Measurements from ENCODE around the gene EMC1.
"Not testable (repeated sequence)": the region's sequence is repeated elsewhere in the genome, so short reads cannot be mapped to it uniquely, and the experiment has no call there.

The EMC1 gene

GRCh38 chr1:19240673-19241538 is 10.4 kb downstream of the EMC1 start:
- no peak overlapping the region for H3K27ac Mint-ChIP-seq
- H3K36me3 Mint-ChIP-seq (ENCODE audit: low read depth), result peaks cover 40% of the 10 kb centered on the region
- DNase-seq (peak; percentile 73), ATAC-seq (peak; percentile 87)
- H3K27me3 Mint-ChIP-seq, result no peaks in the 10 kb centered on the region
- no peaks in the 10 kb centered on the region for H3K4me1 Mint-ChIP-seq
- no peak overlapping the region for H3K4me3 Mint-ChIP-seq
- H3K9me3 Mint-ChIP-seq, result no peaks in the 10 kb centered on the region

GRCh38 chr1:19239876-19240275 is 11.4 kb downstream of the EMC1 start:
- H3K4me1 Mint-ChIP-seq, result no peaks in the 10 kb centered on the region
- no peak for DNase-seq
- H3K27ac Mint-ChIP-seq, result no peak overlapping the region
- H3K4me3 Mint-ChIP-seq, result no peak overlapping the region
- ATAC-seq, result no peak
- H3K36me3 Mint-ChIP-seq (ENCODE audit: low read depth), result peaks cover 40% of the 10 kb centered on the region
- no peaks in the 10 kb centered on the region for H3K9me3 Mint-ChIP-seq
- H3K27me3 Mint-ChIP-seq, result no peaks in the 10 kb centered on the region

DNA sequence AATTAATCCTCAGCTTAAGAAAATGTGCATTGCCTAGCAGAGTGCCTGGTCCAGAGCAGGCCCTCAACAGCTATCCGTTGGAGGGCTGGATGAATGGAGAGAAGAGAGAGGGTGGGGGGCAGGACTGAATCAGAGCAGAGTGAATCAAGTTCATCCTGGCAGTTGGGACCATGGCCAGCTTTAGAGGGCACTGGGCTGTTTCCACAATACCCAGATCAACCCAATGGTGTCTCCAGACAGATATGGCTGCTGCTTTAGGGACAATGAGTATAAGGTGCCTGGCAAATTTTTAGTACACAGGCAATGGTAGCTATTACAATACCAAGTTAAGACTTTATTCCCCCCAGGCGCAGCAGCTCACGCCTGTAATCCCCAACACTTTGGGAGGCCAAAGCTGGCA is 17.1 kb downstream of the EMC1 start:
- Mint-ChIP-seq H3K27ac (no peak overlapping the region), H3K4me3 (no peak overlapping the region), H3K9me3 (no peaks in the 10 kb centered on the region), H3K27me3 (no peaks in the 10 kb centered on the region), H3K36me3 (ENCODE audit: low read depth) (peaks cover 44% of the 10 kb centered on the region), H3K4me1 (no peaks in the 10 kb centered on the region)
- DNase-seq (no peak), ATAC-seq (no peak)

- H3K27me3 Mint-ChIP-seq, result no peaks in the 10 kb centered on the region
- H3K36me3 Mint-ChIP-seq (ENCODE audit: low read depth), result peaks cover 50% of the 10 kb centered on the region
Measured at GRCh38 chr1:19232524-19232846, 18.8 kb downstream of the EMC1 start.

GRCh38 chr1:19231736-19232523 is 19.4 kb downstream of the EMC1 start:
- H3K4me1 Mint-ChIP-seq, H3K27me3 Mint-ChIP-seq, H3K9me3 Mint-ChIP-seq: not testable (repeated sequence)

More at GRCh38 chr1:19232524-19232846, 18.8 kb downstream of the EMC1 start:
- DNase-seq (no peak), ATAC-seq (no peak)
- no peak overlapping the region for H3K4me3 Mint-ChIP-seq
- no peak overlapping the region for H3K27ac Mint-ChIP-seq
- no peaks in the 10 kb centered on the region for H3K9me3 Mint-ChIP-seq
- no peaks in the 10 kb centered on the region for H3K4me1 Mint-ChIP-seq

GRCh38 chr1:19229828-19230325 is 21.4 kb downstream of the EMC1 start:
- no peak overlapping the region for H3K4me3 Mint-ChIP-seq
- H3K36me3 Mint-ChIP-seq (ENCODE audit: low read depth), result peaks cover 62% of the 10 kb centered on the region
- no peak for DNase-seq
- H3K9me3 Mint-ChIP-seq, result no peaks in the 10 kb centered on the region
- no peak overlapping the region for H3K27ac Mint-ChIP-seq
- H3K27me3 Mint-ChIP-seq, result no peaks in the 10 kb centered on the region
- H3K4me1 Mint-ChIP-seq, result no peaks in the 10 kb centered on the region
- ATAC-seq, result no peak

More at GRCh38 chr1:19231736-19232523, 19.4 kb downstream of the EMC1 start:
- H3K4me3 Mint-ChIP-seq, ATAC-seq, H3K27ac Mint-ChIP-seq, DNase-seq: not testable (repeated sequence)
- H3K36me3 Mint-ChIP-seq (ENCODE audit: low read depth), result peaks cover 52% of the 10 kb centered on the region

DNA sequence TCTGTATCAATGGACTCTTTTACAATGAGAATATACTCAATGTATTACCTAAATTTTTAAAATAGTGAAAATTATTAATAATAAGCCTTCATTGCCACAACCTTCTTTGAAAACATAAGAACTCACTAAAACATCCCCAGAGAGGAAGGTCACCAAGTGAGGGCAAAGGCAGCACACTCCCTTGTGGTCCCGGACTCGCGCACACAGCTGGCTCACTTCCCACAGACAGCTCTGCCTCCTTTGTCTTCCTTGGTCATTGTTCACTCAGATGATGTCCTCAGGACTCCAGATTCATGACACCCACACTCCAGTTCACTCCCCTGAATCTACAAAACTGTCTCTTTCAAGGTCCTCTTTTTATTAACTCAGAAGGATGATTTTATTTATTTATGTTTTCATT is 22.1 kb downstream of the EMC1 start:
- no peaks in the 10 kb centered on the region for H3K4me1 Mint-ChIP-seq
- H3K36me3 Mint-ChIP-seq (ENCODE audit: low read depth), result peaks cover 68% of the 10 kb centered on the region
- no peak overlapping the region for H3K4me3 Mint-ChIP-seq
- ATAC-seq (no peak), DNase-seq (no peak)
- no peaks in the 10 kb centered on the region for H3K27me3 Mint-ChIP-seq
- no peaks in the 10 kb centered on the region for H3K9me3 Mint-ChIP-seq
- no peak overlapping the region for H3K27ac Mint-ChIP-seq

DNA sequence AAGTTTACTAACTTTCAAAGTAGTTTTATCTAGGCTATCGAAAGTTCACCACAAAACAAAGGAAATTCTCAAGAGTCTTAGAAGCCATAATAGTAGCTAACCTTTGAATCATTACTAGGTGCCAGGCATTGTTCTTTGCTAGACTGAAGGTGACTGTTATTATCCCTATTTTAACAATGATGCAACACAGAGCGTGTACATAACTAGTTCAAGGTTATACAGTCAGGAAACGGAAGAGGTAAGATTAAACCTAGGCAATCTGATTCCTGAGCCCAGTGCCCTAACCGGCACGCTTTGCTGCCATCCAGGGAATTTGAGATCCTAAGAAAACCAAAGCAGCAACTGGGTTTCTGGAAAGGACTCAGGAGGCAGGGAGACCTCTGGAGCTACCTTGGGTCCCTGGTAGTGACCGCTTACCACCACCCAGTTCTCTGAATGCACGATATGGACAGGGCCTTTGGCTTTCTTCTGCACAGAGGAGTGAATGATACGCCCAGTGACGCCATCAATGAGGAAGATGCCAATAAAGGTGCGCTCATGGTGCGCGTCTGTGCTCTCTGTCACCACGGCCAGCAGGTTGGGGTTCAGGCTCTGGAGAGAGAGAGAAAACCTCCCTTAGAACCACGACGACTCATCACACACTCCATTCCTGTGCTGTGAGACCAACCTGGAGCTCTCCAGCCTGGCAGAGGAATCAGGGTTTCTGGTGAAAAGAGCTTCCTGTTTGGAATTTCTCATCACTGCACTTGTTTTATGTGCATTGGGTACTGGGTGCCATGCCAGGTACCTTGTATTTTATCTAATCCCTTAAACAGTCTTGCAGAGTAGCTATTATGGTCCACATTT is 28.1 kb downstream of the EMC1 start:
- no peak overlapping the region for H3K27ac Mint-ChIP-seq
- DNase-seq, result no peak
- H3K4me1 Mint-ChIP-seq, result peaks cover 9% of the 10 kb centered on the region
- H3K4me3 Mint-ChIP-seq, result no peak overlapping the region
- no peaks in the 10 kb centered on the region for H3K9me3 Mint-ChIP-seq
- no peak for ATAC-seq
- no peaks in the 10 kb centered on the region for H3K27me3 Mint-ChIP-seq
- peaks cover 65% of the 10 kb centered on the region for H3K36me3 Mint-ChIP-seq (ENCODE audit: low read depth)

GRCh38 chr1:19222573-19222972 is 28.8 kb downstream of the EMC1 start:
- Mint-ChIP-seq H3K36me3 (ENCODE audit: low read depth) (peaks cover 63% of the 10 kb centered on the region), H3K27ac (no peak overlapping the region)

DNA sequence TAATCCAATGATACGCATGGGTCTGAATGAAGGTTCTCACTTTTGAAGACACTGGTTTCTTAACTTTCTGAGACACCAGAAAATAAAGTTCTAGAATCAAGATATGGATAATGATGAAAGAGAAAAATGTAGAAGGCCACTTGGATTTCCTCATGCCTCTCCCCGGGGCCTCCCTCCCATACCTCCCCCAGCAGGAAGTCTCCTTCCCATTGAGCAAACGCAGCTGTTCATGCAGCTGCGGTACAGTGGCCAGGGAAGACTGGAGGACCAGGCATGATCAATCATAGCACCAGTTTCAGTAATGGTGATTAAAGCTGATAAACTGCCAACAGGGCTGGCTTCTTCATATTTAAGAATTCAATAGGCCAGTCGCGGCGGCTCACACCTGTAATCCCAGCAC is 30.3 kb downstream of the EMC1 start:
- Mint-ChIP-seq H3K4me1 (peaks cover 12% of the 10 kb centered on the region), H3K36me3 (ENCODE audit: low read depth) (peaks cover 62% of the 10 kb centered on the region)

More at GRCh38 chr1:19222573-19222972, 28.8 kb downstream of the EMC1 start:
- ATAC-seq, result no peak
- Mint-ChIP-seq H3K27me3 (no peaks in the 10 kb centered on the region), H3K4me1 (peaks cover 12% of the 10 kb centered on the region), H3K4me3 (no peak overlapping the region), H3K9me3 (no peaks in the 10 kb centered on the region)
- no peak for DNase-seq

GRCh38 chr1:19220080-19220846 is 31.1 kb downstream of the EMC1 start:
- DNase-seq (no peak), ATAC-seq (no peak)
- H3K4me3 Mint-ChIP-seq, result no peak overlapping the region
- H3K27ac Mint-ChIP-seq, result peak overlapping the region; percentile 69
- no peaks in the 10 kb centered on the region for H3K27me3 Mint-ChIP-seq
- peaks cover 14% of the 10 kb centered on the region for H3K4me1 Mint-ChIP-seq
- H3K36me3 Mint-ChIP-seq (ENCODE audit: low read depth), result peaks cover 56% of the 10 kb centered on the region
- H3K9me3 Mint-ChIP-seq, result no peaks in the 10 kb centered on the region

More for the DNA sequence above, 30.3 kb downstream of the EMC1 start:
- no peak overlapping the region for H3K4me3 Mint-ChIP-seq
- H3K27me3 Mint-ChIP-seq, result no peaks in the 10 kb centered on the region
- ATAC-seq (no peak), DNase-seq (no peak)
- H3K9me3 Mint-ChIP-seq, result no peaks in the 10 kb centered on the region
- no peak overlapping the region for H3K27ac Mint-ChIP-seq

DNA sequence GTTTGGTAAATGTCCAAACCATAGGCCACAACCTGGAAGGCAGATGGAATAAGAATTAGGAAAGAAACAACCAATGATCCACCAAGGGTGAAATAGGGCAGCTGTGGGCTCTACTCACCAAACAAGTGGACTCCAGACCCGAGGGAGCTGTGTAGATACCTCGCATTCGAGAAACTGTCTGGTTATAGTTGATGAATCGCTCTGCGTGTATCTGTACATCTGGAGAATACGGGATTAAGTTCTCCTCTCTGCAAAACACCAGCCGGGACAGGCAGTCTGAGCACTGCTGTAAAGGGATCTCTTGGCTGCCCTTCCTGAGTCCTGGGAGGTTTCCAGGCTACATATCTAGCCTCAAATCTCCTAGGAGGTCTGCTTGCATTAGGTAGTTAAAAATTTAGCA is 31.9 kb downstream of the EMC1 start:
- H3K27ac Mint-ChIP-seq, result no peak overlapping the region
- DNase-seq, result no peak
- no peaks in the 10 kb centered on the region for H3K9me3 Mint-ChIP-seq
- ATAC-seq, result no peak
- no peaks in the 10 kb centered on the region for H3K27me3 Mint-ChIP-seq
- H3K4me1 Mint-ChIP-seq, result peaks cover 15% of the 10 kb centered on the region
- H3K36me3 Mint-ChIP-seq (ENCODE audit: low read depth), result peaks cover 52% of the 10 kb centered on the region
- H3K4me3 Mint-ChIP-seq, result no peak overlapping the region

DNA sequence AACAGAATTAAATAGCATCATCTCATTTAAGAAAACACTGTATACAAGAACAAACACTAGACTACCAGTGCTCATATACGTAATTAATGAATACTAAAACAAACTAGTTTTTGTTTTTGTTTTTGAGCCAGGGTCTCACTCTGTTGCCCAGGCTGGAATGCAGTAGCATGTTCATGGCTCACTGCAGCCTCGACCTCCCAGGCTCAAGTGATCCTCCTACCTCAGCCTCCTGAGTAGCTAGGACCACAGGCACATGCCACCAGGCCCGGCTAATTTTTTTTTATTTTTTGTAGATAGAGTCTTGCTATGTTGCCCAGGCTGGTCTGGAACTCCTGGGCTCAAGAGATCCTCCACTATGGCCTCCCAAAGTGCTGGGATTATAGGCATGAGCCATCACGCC is 34.7 kb downstream of the EMC1 start:
- not testable (repeated sequence) for H3K4me3 Mint-ChIP-seq, DNase-seq, H3K27me3 Mint-ChIP-seq, H3K9me3 Mint-ChIP-seq, ATAC-seq
- H3K36me3 Mint-ChIP-seq (ENCODE audit: low read depth), result peaks cover 61% of the 10 kb centered on the region
- peaks cover 40% of the 10 kb centered on the region for H3K4me1 Mint-ChIP-seq
- H3K27ac Mint-ChIP-seq, result peak overlapping the region; percentile 21

- peaks cover 2% of the 10 kb centered on the region for H3K27me3 Mint-ChIP-seq
- no peak overlapping the region for H3K4me3 Mint-ChIP-seq
- peaks cover 61% of the 10 kb centered on the region for H3K36me3 Mint-ChIP-seq (ENCODE audit: low read depth)
- H3K9me3 Mint-ChIP-seq, result no peaks in the 10 kb centered on the region
- no peak for DNase-seq
- ATAC-seq, result no peak
- H3K27ac Mint-ChIP-seq, result peak overlapping the region; percentile 45
- peaks cover 50% of the 10 kb centered on the region for H3K4me1 Mint-ChIP-seq
Measured at GRCh38 chr1:19213580-19213979, 37.7 kb downstream of the EMC1 start.
